Measurements from ENCODE around the gene FOXM1.

FOXM1 gene

DNA sequence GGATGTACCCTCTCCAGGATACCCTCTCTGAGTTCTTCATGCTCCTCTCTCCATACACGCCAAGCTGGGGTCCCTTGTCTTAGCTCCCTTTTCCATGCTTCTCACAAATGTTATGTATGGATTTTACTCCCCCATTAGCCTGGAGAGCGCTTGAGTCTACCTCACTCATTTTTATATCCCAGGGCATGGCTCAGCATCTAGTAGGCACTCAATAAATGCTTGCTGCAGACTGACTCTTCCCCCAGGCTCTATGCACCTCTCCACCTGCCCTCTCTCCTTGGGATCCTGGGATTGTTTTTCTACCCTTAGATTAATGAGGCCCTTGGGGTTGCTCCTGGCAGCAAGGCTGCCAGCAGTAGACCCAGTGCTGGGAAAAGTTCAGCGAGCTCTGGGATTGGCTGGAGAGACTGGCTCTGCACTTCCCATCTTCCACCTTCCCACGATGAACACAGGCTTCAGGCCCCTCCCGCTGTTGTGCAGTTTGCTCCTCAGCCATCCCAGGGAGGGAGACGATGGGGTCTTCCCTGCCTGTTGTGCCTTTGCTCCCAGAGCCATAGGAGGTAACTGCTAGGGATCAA, 44.3 kb downstream of the FOXM1 start:
- TF ChIP-seq CTCF (IDR thresholded peaks at IDR 0.05; ENCODE audit: low read length, missing control alignments), result no peak
- no peak overlapping the region for H3K4me3 ChIP-seq (replicated peaks; ENCODE audit: low read depth, low read length)
- no peak for DNase-seq (ENCODE audit: low read depth)

GRCh38 chr12:2829275-2829674, 47.7 kb downstream of the FOXM1 start:
- DNase-seq (ENCODE audit: low read depth), result no peak
- no peak for TF ChIP-seq CTCF (IDR thresholded peaks at IDR 0.05; ENCODE audit: low read length, missing control alignments)
- H3K4me3 ChIP-seq (replicated peaks; ENCODE audit: low read depth, low read length), result no peak overlapping the region

DNA sequence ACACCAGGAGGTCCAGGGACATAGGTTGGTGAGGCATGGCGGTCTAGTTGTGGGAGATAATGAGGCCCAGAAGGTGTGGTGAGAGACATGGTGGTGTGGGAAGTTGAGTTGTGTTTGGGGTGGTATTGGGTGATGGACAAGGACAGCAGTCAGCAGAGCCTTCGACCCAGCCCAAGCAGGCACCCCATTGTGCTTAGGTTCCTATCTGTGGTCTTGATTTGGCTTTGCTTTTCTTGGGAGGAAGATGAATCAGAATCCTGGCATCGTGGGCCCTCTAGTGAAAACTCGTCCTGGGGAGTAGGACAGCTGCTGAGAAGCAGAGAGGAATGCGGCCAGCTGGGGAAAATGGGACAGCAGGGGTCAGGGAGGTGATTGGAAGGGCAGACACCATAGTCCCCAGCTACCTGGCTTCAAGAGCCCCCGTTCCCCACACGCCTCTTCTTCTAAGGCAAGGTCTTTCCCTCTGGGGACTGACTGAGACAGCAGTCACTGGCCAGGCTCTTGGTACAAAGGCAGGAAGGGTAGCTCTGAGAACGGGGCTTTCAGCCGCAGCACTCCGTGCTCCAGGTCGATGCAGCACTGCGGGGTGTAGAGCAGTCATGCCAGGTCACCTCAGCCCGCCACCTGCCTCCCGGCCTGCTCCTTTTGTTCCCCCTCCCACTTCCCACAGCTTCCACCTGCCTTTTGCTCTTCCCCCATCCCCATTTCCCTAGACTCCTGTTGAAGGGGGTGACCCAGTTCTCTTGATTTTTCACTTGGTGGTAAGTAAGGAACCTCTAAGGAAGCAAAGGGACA, 50.1 kb downstream of the FOXM1 start:
- no peak for TF ChIP-seq CTCF (IDR thresholded peaks at IDR 0.05; ENCODE audit: low read length, missing control alignments)
- DNase-seq (ENCODE audit: low read depth), result no peak
- no peak overlapping the region for H3K4me3 ChIP-seq (replicated peaks; ENCODE audit: low read depth, low read length)

- DNase-seq (ENCODE audit: low read depth), result no peak
Observed at GRCh38 chr12:2826036-2826435, 50.9 kb downstream of the FOXM1 start.

GRCh38 chr12:2825132-2825531, 51.8 kb downstream of the FOXM1 start:
- H3K4me3 ChIP-seq (replicated peaks; ENCODE audit: low read depth, low read length), result no peak overlapping the region
- no peak for DNase-seq (ENCODE audit: low read depth)
- no peak for TF ChIP-seq CTCF (IDR thresholded peaks at IDR 0.05; ENCODE audit: low read length, missing control alignments)

More at GRCh38 chr12:2826036-2826435, 50.9 kb downstream of the FOXM1 start:
- TF ChIP-seq CTCF (IDR thresholded peaks at IDR 0.05; ENCODE audit: low read length, missing control alignments), result no peak
- H3K4me3 ChIP-seq (replicated peaks; ENCODE audit: low read depth, low read length), result no peak overlapping the region

- no peak for TF ChIP-seq CTCF (IDR thresholded peaks at IDR 0.05; ENCODE audit: low read length, missing control alignments)
- no peak for DNase-seq (ENCODE audit: low read depth)
- H3K4me3 ChIP-seq (replicated peaks; ENCODE audit: low read depth, low read length), result no peak overlapping the region
Observed at GRCh38 chr12:2824541-2824940, 52.4 kb downstream of the FOXM1 start.

Measured in fibroblast of pulmonary artery (primary cell).